Measurements from ENCODE around the gene SNUPN.
"Not testable (repeated sequence)": the region's sequence is repeated elsewhere in the genome, so short reads cannot be mapped to it uniquely, and the experiment has no call there.

GRCh38 chr15:75586422-75586821, 39.1 kb downstream of the SNUPN start:
- TF ChIP-seq, protein P1, sequence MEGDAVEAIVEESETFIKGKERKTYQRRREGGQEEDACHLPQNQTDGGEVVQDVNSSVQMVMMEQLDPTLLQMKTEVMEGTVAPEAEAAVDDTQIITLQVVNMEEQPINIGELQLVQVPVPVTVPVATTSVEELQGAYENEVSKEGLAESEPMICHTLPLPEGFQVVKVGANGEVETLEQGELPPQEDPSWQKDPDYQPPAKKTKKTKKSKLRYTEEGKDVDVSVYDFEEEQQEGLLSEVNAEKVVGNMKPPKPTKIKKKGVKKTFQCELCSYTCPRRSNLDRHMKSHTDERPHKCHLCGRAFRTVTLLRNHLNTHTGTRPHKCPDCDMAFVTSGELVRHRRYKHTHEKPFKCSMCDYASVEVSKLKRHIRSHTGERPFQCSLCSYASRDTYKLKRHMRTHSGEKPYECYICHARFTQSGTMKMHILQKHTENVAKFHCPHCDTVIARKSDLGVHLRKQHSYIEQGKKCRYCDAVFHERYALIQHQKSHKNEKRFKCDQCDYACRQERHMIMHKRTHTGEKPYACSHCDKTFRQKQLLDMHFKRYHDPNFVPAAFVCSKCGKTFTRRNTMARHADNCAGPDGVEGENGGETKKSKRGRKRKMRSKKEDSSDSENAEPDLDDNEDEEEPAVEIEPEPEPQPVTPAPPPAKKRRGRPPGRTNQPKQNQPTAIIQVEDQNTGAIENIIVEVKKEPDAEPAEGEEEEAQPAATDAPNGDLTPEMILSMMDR (IDR thresholded peaks at IDR 0.05) = not testable (repeated sequence)
- not testable (repeated sequence) for TF ChIP-seq POLR2A, POLR2AphosphoS5 (IDR thresholded peaks at IDR 0.05)

Data from upper lobe of left lung (tissue), 4 donors.